NCI-H510A treated with DMSO at 0.1 percent for 48 hours (cell line): ENCODE data around the gene CLEC11A.
"Not testable (repeated sequence)": the region's sequence is repeated elsewhere in the genome, so short reads cannot be mapped to it uniquely, and the experiment has no call there.

Experiments
- DNase-seq: peaks from one replicate; lab custom pipeline; 2025; lab: John Stamatoyannopoulos, UW

Gene CLEC11A

DNA sequence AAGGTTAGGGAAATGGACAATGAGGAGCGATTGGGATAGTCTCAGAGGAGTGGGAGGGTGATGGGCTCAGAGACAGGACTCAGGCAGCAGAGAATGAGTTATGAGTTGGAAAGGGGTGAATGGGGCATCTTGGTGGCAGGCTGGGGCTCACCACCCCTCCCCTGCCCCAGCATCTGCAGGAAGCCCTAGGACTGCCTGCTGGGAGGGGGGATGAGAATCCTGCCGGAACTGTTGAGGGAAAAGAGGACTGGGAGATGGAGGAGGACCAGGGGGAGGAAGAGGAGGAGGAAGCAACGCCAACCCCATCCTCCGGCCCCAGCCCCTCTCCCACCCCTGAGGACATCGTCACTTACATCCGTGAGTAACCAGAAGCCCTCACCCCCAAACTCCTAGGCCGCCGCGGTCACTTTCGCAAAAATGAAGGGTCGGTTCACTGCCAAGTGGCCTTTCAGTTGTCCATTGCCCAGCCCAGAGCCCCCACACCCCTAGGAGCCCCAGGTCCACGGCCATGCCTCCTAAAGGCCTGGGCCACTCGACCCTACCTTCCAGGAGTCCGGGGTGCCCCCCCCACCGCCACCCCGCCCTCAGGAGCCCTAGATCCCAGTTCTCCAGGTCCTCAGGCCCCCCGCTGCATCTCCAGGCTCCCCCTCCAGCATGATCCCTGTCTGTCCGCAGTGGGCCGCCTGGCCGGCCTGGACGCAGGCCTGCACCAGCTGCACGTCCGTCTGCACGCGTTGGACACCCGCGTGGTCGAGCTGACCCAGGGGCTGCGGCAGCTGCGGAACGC lies 764 bp downstream of the CLEC11A start:
- DNase-seq = no peak

DNA sequence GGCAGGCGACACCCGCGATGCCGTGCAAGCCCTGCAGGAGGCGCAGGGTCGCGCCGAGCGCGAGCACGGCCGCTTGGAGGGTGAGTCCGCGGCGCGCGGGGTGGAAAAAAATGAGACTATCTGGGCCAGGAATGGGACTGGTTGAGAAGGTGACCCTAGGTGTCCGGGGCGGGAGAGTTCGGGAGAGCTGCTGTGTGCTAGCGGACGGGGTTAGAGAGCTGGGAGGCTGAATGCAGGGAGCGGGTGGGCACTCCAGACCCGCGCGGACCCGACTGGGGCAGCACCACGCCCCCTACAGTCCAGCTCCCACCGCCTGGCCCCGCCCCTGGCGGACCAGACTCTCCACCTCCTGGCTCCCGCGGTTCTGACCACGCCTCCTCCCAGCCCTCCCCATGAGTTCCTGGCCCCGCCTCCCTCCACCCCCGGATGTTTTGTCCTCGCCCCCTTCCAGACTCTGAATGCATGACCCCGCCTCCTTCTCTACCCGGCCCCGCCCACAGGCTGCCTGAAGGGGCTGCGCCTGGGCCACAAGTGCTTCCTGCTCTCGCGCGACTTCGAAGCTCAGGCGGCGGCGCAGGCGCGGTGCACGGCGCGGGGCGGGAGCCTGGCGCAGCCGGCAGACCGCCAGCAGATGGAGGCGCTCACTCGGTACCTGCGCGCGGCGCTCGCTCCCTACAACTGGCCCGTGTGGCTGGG lies 1.5 kb downstream of the CLEC11A start:
- no peak for DNase-seq

DNA sequence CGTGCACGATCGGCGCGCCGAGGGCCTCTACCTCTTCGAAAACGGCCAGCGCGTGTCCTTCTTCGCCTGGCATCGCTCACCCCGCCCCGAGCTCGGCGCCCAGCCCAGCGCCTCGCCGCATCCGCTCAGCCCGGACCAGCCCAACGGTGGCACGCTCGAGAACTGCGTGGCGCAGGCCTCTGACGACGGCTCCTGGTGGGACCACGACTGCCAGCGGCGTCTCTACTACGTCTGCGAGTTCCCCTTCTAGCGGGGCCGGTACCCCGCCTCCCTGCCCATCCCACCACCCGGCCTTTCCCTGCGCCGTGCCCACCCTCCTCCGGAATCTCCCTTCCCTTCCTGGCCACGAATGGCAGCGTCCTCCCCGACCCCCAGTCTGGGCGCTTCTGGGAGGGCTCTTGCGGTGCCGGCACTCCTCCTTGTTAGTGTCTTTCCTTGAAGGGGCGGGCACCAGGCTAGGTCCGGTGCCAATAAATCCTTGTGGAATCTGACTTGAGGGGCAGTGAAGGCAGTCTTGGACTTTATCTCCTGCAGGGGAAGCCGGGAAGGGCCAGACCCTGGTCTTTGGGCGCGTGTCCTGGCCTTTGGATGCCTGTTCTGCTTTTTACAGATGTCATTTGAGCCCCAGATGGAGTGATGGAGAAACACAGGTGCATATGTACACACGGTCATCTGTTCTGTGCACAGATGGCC lies 2.2 kb downstream of the CLEC11A start:
- DNase-seq = no peak

DNA sequence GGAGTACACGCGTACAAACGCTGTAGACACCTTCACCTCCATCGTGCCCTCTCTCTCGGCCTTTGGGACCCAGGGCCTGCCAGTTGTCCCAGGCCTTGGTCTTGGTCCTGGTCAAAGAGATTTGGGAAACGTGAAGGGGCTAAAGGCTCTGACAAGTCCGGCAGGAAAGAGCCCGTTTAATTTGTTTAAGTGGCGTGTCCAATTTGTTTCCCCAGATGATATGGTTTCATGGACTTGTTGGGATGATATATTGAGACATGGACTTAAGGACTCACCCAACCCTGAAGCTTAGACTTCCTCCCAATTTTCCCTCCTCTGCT lies 2.7 kb downstream of the CLEC11A start:
- no peak for DNase-seq

DNA sequence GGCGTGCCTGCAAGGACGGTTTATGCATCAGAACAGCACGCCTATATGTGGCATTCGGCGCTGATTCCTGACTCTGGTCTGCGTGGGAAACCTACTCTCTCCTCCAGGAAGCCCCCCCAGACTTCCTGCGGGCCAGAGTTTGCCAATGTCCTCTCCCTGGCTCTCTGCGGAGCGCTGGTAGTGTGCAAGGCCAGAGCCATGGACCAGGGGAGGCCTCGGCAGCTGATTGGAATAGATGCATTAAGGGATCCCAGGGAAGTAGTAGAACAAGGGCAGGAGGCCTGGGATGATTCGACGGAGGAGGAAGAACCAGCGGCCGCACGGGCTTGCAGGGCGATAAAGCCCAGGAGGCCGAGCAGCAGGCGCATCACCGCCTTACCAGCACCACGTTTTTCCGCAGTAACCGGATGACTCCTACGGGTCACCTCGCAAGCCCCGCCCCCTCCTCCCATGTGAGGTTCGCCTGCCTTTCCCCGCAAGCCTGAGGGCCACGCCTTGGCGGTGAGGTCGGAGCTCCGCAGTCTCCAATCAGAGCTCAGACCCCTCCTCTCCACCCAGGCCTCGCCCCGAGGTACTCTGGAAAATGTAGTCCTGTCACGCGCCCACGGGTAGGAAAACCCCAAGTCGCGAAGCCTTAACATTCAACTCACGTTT lies 5.0 kb downstream of the CLEC11A start:
- no peak for DNase-seq

DNA sequence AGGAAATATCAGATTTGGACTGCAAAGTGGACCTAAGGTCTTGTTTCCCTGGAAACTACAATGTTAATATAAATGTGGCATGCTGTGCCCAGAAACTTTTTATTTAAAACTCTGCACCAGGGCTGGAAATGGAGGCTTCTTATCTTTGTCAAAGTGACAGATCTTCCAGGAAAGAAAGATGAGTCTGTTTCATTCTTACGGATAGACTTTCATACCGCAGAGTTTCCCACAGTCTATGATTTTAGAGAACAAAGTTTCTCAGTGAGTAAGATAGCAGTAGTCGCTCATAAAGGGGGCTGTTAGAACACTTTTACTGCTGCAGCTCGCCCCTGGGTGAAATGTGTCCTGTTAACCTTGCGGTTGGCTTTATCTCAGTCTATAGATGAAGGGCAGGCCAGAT lies 6.7 kb downstream of the CLEC11A start:
- DNase-seq = no peak

DNA sequence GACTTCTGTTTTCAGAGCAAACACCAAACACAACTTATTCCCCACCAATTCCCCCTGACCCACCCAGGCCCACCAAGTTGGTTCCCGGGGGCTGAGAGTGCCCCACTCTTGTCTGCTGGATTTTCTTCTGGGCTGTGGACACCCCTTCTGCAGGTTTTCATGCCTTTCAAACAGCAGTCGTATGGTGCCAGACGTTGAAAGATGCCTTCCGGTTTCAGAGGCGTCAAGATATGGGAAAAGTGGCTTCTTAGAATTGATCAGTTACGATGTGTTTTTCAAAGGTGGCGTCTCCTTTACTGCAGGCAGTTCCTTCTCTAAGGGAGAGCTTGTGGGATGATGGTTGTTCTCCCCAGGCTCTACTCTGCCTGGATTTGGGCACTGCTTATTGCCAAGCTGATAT lies 12.7 kb downstream of the CLEC11A start:
- DNase-seq = no peak

DNA sequence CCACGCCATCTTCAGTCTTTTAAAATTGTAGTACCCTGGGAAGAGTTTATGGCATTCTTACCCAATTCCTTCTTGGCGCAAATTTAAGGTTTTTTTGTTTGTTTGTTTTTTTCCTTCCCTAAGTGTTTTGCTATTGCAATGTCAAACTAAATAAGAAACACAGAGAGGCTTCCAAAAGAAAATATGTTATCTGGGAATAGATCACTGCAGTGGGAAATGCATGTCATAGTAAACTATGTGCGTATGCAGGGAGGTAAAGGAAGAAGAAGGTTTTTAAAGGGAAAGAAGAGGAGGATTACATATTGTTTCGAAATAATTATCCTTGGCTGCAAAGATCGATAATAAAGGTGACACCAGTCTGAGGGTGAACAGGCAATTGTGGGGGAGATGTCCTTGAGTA lies 13.2 kb downstream of the CLEC11A start:
- DNase-seq = no peak

DNA sequence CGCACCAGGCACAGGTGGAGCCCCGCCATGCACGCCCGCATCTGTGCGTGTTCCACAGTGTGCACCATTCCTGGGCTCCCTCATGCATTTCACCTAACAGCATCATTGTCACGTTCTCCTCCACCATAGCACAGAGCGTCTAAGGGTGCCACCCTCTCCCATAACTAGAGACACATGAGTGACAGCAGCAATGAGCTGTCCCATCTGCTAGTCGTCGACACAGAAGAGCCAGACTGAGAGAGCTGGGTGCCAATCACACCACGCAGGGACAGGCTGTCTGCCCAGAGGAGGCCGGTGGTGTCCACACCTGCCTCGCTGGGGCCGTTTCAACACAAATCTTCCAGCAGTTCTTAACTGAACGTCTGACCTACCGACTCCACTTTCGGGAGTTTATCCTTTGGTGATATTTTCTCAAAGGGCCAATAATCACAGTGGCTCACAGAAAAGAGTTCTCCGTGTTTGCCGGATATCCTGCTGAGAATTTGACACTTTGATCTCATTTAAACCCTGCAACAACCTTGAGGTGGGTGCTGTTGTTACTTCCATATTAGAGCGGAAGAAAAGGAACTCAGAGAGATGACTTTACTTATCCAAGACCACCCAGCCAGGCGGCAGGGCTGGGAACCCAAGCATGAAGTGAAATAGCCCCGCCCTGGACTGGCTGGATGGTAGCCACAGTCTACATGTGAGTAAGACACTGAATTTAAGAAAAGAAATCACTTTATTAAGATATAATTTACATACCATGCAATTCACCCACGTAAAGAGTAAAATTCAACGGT lies 16.2 kb downstream of the CLEC11A start:
- no peak for DNase-seq

DNA sequence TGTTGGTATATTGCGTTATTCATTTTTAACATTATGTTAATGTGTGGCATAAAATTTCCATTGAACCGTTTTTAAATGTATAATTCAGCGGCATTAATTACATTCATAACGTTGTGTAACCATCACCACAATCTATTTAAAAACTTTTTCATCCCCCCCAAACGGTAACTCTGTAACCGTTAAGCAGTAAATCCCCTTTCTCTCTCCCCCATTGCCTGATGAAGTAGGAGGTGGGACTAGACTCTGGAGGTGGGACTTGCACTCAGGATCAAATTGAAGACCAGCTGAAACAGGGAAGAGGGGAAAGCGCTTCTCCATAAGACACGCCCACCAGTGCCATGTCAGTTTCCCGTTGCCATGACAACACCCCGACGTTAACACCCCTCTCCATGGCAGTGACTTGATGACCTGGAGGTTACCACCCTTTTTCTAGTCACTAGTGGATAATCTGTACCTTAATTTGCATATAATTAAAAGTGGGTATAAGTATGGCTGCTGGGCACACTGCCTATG lies 16.8 kb downstream of the CLEC11A start:
- no peak for DNase-seq

DNA sequence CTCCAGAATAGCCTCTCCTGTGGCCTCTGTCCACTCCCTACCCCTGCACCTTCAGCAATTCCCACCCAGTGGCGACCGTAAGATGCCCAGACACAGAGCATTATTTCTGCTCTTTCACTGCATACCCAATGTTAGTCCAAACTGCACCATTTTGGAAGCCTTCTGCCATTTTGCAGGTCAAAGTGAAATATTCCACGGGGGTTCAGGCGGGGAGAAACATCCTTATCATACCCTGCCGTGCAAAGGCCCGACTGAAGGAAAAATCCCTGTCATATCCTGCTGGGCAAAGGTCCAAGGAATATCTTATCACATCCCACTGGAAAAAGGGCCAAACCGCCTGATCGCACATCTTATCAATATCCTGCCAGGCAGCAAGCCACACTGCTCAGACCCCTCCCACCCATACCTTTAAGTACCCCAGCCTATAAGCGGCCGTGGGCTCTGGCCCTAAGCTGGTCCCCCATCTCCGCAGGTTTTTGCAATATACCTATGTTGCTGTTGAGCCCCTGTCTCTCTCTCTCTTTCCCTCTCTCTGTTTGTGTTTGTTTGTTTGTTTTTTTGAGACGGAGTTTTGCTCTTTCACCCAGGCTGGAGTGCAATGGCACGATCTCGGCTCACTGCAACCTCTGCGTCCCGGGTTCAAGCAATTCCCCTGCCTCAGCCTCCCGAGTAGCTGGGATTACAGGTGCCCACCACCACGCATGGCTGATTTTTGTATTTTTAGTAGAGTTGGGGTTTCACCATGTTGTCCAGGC lies 18.2 kb downstream of the CLEC11A start:
- DNase-seq = no peak

DNA sequence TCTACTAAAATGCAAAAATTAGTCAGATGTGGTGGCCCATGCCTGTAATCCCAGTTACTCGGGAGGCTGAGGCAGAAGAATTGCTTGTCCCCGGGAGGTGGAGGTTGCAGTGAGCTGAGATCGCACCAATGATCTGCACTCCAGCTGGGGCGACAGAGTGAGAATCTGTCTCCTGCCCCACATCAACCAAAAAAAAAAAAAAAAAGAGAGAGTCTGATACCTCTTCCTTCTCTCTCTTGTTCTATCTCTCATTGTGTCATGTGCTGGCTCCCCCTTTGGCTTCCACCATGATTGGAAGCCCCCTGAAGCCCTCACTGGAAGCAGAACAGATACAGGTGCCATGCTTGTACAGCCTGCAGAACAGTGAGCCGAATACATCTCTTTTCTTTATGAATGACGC lies 20.4 kb downstream of the CLEC11A start:
- no peak for DNase-seq

DNA sequence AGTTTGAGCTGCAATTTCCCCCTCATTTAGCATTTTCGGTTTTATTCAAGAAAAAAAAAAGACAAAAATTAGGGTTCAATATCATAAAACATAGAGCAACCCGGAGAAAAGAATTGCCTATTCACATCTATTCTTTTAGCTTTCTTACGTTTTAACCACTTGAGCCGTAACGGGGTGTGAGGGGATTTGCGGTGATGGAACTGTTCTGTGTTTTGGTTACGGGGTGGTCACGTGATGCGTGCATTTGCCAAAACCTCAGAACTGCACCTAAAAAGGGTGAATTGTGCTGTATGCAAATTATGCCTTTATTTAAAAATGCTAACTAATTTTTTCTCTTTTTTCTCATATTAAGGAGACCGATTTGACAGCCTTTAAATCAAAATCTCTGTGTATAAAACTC lies 22.1 kb downstream of the CLEC11A start:
- DNase-seq = no peak

DNA sequence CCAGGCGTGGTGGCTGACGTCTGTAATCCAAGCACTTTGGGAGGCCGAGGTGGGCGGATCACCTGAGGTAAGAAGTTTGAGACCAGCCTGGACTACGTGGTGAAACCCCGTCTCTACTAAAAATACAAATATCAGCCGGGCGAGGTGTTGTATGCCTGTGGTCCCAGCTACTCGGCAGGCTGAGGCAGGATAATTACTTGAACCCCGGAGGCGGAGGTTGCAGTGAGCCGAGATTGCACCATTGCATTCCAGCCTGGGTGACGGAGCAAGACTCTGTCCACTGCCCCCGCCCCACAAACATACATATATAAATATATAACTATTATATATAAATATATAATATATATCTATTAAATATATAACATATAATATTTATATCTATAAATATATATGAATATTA lies 24.0 kb downstream of the CLEC11A start:
- DNase-seq = not testable (repeated sequence)

DNA sequence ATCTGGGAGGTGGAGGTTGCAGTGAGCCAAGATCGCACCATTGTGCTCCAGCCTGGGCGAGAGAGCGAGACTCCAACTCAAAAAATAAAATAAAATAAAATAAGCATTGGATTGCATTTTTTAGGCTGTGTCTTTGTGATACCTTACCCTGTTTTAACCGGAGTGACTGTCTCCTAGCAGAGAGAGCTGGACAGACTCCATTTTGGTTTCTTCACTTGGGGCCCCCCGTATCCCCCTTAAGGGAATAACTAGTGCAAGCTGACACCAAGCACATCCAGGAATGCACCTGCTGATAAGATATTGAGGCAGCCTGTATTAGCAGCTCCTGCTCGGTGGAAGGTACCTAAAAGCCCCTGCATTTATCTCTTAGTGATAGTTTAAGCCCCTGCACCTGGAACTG lies 26.3 kb downstream of the CLEC11A start:
- DNase-seq = no peak

DNA sequence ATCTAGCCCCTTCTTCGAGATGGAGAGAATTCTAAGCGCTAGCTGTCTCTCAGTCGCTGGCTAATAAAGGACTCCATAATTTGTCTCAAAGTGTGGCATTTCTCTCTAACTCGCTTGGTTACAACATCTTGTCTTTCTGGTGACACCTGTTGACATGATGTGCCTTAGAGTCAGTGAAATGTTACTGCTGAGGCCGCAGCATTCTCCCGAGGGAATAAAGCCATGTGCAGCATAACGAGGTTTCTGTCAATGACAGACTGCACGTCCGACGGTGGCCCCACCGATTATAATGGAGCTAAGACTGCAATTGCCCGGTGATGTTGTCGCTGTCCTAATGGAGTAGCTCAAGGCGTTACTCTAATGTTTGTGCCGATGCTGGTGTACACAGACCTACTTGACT lies 26.8 kb downstream of the CLEC11A start:
- DNase-seq = no peak

DNA sequence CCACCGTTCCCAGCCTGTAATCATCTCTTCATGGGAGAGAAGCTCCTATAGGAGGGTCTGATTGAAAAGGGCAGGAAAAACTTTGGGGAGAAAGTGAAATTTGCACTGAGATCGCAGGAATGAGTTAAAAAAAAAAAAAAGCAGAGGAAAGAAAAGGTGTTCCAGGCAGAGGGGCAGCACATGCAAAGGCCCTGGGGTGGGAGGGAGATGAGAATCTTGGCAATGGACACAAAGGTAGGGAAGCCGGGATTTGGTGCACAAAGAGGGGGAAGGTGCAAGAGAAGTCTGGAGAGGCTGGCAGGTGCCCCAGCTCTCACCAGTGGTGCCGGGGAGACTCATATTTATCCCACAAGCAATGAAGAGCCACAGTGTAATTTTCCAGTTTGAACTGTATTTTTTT lies 30.7 kb downstream of the CLEC11A start:
- no peak for DNase-seq

DNA sequence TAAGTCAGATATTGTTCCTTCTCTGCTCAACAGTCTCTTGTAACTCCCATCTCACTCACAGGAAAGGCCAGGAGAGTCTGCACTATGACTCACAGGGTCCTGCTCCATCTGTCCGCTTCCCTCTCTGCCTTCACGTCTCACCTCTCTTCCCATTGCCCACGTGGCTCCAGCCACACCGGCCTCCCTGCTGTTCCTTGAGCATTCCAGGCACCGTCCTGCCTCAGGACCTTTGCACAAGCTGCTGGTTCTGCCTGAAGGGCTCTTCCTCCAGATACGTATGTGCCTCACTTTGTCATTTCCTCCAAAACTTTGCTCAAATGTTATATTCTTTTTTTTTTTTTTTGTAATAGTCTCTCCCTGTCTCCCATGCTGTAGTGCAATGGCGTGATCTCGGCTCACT lies 33.1 kb downstream of the CLEC11A start:
- not testable (repeated sequence) for DNase-seq

DNA sequence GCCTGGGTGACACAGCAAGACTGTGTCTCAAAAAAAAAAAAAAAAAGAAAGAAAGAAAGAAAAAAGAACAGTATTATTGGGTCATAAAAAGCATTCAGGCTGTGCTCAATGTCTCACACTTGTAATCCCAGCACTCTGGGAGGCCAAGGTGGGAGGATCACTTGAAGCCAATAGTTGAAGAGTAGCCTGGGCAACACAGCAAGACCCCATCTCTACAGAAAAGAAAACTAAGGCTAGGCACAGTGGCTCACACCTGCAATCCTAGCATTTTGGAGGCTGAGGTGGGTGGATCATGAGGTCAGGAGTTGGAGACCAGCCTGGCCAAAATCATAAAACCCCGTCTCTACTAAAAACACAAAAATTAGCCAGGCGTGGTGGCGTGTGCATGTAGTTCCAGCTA lies 34.5 kb downstream of the CLEC11A start:
- not testable (repeated sequence) for DNase-seq

DNA sequence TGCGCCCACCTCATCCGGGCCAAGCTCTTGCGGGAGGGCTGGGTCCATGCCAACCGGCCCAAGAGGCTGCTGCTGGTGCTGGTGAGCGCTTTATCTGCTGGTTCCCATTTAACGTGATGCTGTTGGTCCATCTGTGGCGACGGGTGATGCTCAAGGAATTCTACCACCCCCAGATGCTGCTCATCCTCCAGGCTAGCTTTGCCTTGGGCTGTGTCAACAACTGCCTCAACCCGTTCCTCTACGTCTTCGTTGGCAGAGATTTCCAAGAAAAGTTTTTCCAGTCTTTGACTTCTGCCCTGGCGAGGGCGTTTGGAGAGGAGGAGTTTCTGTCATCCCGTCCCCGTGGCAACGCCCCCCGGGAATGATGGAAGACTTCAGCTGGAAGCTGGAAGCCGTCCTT lies 35.9 kb downstream of the CLEC11A start:
- not testable (repeated sequence) for DNase-seq

DNA sequence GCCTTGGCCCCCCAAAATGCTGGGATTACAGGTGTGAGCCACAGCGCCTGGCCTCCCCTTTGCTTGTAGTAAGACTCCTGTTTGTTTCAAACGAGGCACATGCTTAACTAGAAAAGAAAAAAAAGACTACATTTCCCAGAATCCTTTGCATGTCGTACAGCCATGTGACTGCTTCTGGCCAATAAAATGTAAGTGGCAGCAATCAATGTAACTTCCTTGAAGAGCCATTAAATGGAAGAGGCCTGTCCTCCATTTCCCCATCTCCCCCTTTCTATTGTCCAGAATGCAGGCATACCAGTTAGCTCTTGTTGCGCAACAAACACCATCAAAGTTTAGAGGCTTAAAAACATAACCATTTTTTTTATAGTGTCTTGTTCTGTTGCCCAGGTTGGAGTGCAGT lies 36.7 kb downstream of the CLEC11A start:
- no peak for DNase-seq
